ENCODE results near the gene ASB2. TPM values are rescaled to one million over a fixed set of nuclear protein-coding genes. Genes with fewer than 3 reads are reported as not detected.
A peak's percentile ranks its signal among the peaks of the same experiment; 100 is the strongest.

Gene ASB2
- total RNA-seq, 1 experiment from 2014 or later: not detected

DNA sequence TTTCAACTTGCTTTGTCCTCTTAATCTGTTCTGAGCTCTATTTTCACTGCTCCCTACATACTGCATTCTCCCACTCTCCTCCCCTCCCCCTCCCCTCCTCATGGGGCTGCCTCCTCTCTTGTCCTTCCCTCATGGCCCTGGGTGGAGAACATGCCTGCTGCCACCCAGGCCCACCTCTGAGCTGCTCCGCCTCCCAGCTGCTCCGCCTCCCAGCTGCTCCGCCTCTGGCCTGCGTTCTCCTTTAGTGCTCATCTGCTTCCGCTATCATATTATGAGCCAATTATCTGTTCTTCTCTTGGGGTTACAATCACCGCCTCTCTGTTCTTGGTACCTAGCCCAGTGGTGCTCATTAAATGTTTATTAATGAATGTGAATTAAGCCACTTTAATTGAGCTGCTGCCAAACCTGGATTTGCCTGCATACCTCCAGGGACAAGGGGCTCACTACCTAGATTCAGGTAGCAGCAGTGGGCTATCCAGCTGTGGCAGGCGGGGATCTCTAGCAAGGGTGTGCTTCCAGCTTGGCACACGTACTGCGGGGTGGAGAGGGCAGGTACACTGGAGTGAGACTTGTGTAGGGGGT, 81.3 kb downstream of the ASB2 start:
- BruUV-seq (replicated peaks): no TSS peak
- peak; percentile 21 for DNase-seq (ENCODE audit: low spot score)
- H3K36me3 ChIP-seq (ENCODE audit: insufficient read depth, low read length, poor library complexity, severe bottlenecking): no peaks in the 10 kb centered on the region
- no peak overlapping the region for H3K4me3 ChIP-seq (ENCODE audit: low read depth, low read length, poor library complexity, severe bottlenecking)
- TF ChIP-seq EZH2 (IDR thresholded peaks at IDR 0.05; ENCODE audit: borderline replicate concordance, low read depth, low read length, poor library complexity, severe bottlenecking): no peak
- TF ChIP-seq, protein P1, sequence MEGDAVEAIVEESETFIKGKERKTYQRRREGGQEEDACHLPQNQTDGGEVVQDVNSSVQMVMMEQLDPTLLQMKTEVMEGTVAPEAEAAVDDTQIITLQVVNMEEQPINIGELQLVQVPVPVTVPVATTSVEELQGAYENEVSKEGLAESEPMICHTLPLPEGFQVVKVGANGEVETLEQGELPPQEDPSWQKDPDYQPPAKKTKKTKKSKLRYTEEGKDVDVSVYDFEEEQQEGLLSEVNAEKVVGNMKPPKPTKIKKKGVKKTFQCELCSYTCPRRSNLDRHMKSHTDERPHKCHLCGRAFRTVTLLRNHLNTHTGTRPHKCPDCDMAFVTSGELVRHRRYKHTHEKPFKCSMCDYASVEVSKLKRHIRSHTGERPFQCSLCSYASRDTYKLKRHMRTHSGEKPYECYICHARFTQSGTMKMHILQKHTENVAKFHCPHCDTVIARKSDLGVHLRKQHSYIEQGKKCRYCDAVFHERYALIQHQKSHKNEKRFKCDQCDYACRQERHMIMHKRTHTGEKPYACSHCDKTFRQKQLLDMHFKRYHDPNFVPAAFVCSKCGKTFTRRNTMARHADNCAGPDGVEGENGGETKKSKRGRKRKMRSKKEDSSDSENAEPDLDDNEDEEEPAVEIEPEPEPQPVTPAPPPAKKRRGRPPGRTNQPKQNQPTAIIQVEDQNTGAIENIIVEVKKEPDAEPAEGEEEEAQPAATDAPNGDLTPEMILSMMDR (conservative IDR thresholded peaks at IDR 0.05; ENCODE audit: low read depth, low read length): no peak
- intact Hi-C loops (cut with micrococcal nuclease; ENCODE audit: unreplicated experiment): no loop called here
- no peak overlapping the region for H3K27ac ChIP-seq (ENCODE audit: low read depth, low read length, poor library complexity, severe bottlenecking)
- peaks cover 8% of the 10 kb centered on the region for H3K27me3 ChIP-seq (replicated peaks; ENCODE audit: insufficient read depth, low read depth, low read length, poor library complexity)
- no peaks in the 10 kb centered on the region for H3K4me1 ChIP-seq (ENCODE audit: insufficient read depth, low read length, poor library complexity, severe bottlenecking)
- ChIA-PET CTCF (no interaction called here), POLR2A (ENCODE audit: low non-redundant PET) (no interaction called here)
- no peaks in the 10 kb centered on the region for H3K9me3 ChIP-seq (ENCODE audit: low read depth, low read length, poor library complexity, severe bottlenecking)

DNA sequence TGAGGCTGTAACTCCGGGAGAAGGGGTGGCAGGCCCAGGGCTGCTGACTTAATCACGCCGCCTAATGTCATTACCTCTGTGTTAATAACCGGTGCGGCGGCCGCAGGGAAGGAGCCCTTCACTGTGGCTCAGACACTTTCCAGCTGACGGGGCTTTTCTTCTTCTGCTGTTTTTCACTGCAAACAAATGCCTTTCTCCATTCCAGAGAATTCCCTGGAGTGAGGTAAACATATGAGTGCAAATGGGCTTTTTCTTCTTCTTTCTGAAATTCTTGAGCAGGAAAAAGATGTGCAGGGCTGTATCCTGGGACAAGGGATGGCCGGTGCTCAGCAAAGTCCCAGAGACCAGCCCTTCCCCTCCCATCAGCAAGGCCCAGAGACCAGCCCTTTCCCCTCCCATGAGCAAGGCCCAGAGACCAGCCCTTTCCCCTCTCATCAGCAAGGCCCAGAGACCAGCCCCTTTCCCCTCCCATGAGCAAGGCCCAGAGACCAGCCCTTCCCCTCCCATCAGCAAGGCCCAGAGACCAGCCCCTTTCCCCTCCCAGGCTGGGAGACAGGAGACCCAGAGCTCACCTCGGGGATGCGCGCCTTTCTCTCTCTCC, 82.6 kb downstream of the ASB2 start:
- POLR2A ChIA-PET (ENCODE audit: low non-redundant PET): no interaction called here
- no peaks in the 10 kb centered on the region for H3K36me3 ChIP-seq (ENCODE audit: insufficient read depth, low read length, poor library complexity, severe bottlenecking)
- H3K27me3 ChIP-seq (replicated peaks; ENCODE audit: insufficient read depth, low read depth, low read length, poor library complexity): peaks cover 21% of the 10 kb centered on the region
- H3K27ac ChIP-seq (ENCODE audit: low read depth, low read length, poor library complexity, severe bottlenecking): no peak overlapping the region
- intact Hi-C loops (cut with micrococcal nuclease; ENCODE audit: unreplicated experiment): loop anchor here (2.0 kb wide), 1 partner anchor 239 kb away; no protein-coding TSS in a partner anchor
- DNase-seq (ENCODE audit: low spot score): no peak
- H3K9me3 ChIP-seq (ENCODE audit: low read depth, low read length, poor library complexity, severe bottlenecking): no peaks in the 10 kb centered on the region
- no TSS peak for BruUV-seq (replicated peaks)
- no peaks in the 10 kb centered on the region for H3K4me1 ChIP-seq (ENCODE audit: insufficient read depth, low read length, poor library complexity, severe bottlenecking)
- TF ChIP-seq EZH2 (IDR thresholded peaks at IDR 0.05; ENCODE audit: borderline replicate concordance, low read depth, low read length, poor library complexity, severe bottlenecking): no peak
- TF ChIP-seq, protein P1 (conservative IDR thresholded peaks at IDR 0.05; ENCODE audit: low read depth, low read length): no peak
- no peak overlapping the region for H3K4me3 ChIP-seq (ENCODE audit: low read depth, low read length, poor library complexity, severe bottlenecking)
- CTCF ChIA-PET: interaction anchor here (0.8 kb wide), 1 partner anchor 243 kb away, joined by 3 read pairs; no protein-coding TSS in a partner anchor

DNA sequence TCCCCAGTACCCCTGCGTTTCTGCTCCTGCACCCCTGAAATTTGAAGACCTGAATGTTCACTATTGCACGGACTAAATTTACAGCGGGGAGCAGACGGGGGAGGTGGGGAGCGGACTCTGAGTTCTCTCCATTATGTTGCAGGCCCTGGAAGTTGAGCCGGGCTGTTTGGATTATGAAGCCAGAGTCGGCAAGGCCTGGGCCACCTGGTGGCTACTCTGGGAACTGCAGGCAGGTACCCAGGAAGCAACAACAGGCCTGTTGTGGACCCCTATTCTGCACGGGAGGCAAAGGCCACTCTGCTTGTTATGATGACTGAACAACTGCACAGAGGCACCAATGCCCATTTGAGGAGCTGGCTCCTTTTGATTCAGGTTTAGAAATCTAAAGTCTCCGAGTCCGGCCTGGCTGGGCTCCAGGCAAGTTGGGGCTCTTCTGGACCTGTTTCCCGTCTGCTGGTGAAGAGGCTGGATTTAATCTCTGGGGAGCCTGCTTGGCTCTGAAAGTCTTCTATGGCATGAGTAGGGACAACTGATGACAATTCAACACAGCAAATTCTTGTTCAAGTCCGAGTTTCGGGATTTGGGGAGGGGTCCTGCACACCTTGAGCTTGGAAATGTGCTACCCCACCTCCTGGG, 83.3 kb downstream of the ASB2 start:
- CTCF ChIA-PET: interaction anchor here (0.8 kb wide), 2 partner anchors 35 to 243 kb away, joined by 3 read pairs; no protein-coding TSS in a partner anchor
- Histone ChIP-seq H3K27ac (ENCODE audit: low read depth, low read length, poor library complexity, severe bottlenecking) (no peak overlapping the region), H3K9me3 (ENCODE audit: low read depth, low read length, poor library complexity, severe bottlenecking) (no peaks in the 10 kb centered on the region), H3K4me1 (ENCODE audit: insufficient read depth, low read length, poor library complexity, severe bottlenecking) (no peaks in the 10 kb centered on the region), H3K27me3 (replicated peaks; ENCODE audit: insufficient read depth, low read depth, low read length, poor library complexity) (peaks cover 28% of the 10 kb centered on the region), H3K4me3 (ENCODE audit: low read depth, low read length, poor library complexity, severe bottlenecking) (no peak overlapping the region), H3K36me3 (ENCODE audit: insufficient read depth, low read length, poor library complexity, severe bottlenecking) (no peaks in the 10 kb centered on the region)
- POLR2A ChIA-PET (ENCODE audit: low non-redundant PET): no interaction called here
- no peak for TF ChIP-seq EZH2 (IDR thresholded peaks at IDR 0.05; ENCODE audit: borderline replicate concordance, low read depth, low read length, poor library complexity, severe bottlenecking)
- TF ChIP-seq, protein P1 (conservative IDR thresholded peaks at IDR 0.05; ENCODE audit: low read depth, low read length): peak; percentile 97
- BruUV-seq (replicated peaks): no TSS peak
- peak; percentile 70 for DNase-seq (ENCODE audit: low spot score)
- intact Hi-C loops (cut with micrococcal nuclease; ENCODE audit: unreplicated experiment): loop anchor here (2.0 kb wide), 1 partner anchor 238 kb away; no protein-coding TSS in a partner anchor

Measured in A673 (cell line).